Measurements from ENCODE around the gene ITGA1. TPM values are rescaled to one million over a fixed set of nuclear protein-coding genes. Genes with fewer than 3 reads are reported as not detected.

Gene ITGA1
- total RNA-seq, 1 donor from 2014 or later, result 84.4 TPM

DNA sequence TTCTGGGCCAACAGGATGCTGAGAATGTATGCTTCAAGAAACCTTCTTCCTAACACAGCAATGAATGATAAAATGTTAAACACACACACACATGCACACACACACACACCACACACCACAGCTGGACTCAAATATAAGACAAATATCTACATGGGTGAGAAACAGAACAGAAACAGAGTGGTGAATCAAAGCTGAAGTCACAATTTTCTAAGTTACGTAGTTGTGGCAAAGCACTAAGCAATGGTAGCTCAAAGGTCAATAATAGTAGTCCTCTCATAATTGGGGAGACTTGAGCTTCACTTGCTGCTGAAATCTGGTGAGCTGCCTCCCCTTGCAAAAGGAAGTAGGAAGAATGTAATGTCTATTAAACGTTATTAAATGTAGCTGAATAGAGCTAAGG is 33.7 kb upstream of the ITGA1 start:
- DNase-seq, result no peak
- no peak for ATAC-seq
- intact Hi-C loops (cut with DNase I), result no loop called here
- no peak overlapping the region for H3K27ac ChIP-seq
- H3K4me1 ChIP-seq, result no peaks in the 10 kb centered on the region
- TF ChIP-seq, protein P1, sequence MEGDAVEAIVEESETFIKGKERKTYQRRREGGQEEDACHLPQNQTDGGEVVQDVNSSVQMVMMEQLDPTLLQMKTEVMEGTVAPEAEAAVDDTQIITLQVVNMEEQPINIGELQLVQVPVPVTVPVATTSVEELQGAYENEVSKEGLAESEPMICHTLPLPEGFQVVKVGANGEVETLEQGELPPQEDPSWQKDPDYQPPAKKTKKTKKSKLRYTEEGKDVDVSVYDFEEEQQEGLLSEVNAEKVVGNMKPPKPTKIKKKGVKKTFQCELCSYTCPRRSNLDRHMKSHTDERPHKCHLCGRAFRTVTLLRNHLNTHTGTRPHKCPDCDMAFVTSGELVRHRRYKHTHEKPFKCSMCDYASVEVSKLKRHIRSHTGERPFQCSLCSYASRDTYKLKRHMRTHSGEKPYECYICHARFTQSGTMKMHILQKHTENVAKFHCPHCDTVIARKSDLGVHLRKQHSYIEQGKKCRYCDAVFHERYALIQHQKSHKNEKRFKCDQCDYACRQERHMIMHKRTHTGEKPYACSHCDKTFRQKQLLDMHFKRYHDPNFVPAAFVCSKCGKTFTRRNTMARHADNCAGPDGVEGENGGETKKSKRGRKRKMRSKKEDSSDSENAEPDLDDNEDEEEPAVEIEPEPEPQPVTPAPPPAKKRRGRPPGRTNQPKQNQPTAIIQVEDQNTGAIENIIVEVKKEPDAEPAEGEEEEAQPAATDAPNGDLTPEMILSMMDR (IDR thresholded peaks at IDR 0.05), result no peak
- H3K36me3 ChIP-seq, result no peaks in the 10 kb centered on the region
- no peaks in the 10 kb centered on the region for H3K9me3 ChIP-seq
- H3K27me3 ChIP-seq (ENCODE audit: low read depth), result no peaks in the 10 kb centered on the region
- no peak overlapping the region for H3K4me3 ChIP-seq

DNA sequence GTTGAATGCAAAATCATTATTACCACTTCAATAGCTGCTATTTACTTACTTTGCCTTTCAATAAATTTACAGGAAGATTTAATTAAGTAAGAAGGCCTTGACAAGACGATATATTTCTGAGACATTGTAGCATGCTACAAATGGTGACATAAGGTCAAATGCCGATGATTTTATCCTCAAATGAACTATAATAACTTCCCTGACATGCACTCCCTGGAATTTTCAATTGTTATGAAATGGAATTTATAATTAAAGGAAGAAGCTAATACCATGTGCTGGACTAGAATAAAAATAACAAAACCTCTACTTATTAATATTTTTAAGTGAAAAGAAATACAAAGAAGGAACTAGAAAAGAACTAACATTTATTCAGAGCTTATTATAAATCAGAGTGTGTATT is 30.2 kb upstream of the ITGA1 start:
- intact Hi-C loops (cut with DNase I), result no loop called here
- ATAC-seq, result no peak

DNA sequence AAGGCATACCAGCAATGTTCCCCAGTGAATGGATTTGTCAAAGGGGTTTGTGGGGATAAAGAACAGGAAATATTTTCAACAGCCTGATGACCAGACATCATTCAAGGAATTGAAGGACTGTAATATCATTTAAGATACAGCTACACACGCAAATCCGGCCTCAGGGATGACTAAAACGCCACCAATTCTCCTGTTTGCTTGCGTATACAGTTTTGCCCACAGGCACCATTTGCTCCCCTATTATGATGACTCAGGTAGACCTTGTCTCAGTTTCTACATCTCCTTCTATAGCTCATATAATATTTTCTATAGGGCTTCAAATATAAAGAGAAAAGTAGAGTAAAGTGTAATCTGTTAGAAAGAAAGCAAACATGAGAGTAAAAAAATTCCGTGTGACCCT is 29.7 kb upstream of the ITGA1 start:
- intact Hi-C loops (cut with DNase I), result no loop called here
- DNase-seq (no peak), ATAC-seq (no peak)
- no peaks in the 10 kb centered on the region for H3K9me3 ChIP-seq
- H3K27me3 ChIP-seq (ENCODE audit: low read depth), result no peaks in the 10 kb centered on the region
- H3K4me3 ChIP-seq, result no peak overlapping the region
- H3K4me1 ChIP-seq, result no peaks in the 10 kb centered on the region
- H3K27ac ChIP-seq, result no peak overlapping the region
- H3K36me3 ChIP-seq, result no peaks in the 10 kb centered on the region
- TF ChIP-seq, protein P1 (IDR thresholded peaks at IDR 0.05), result no peak

More for the DNA sequence above, 30.2 kb upstream of the ITGA1 start:
- no peaks in the 10 kb centered on the region for H3K36me3 ChIP-seq
- no peak overlapping the region for H3K4me3 ChIP-seq
- no peaks in the 10 kb centered on the region for H3K9me3 ChIP-seq
- DNase-seq, result no peak
- H3K27me3 ChIP-seq (ENCODE audit: low read depth), result no peaks in the 10 kb centered on the region
- TF ChIP-seq, protein P1 (IDR thresholded peaks at IDR 0.05), result no peak
- no peak overlapping the region for H3K27ac ChIP-seq
- H3K4me1 ChIP-seq, result no peaks in the 10 kb centered on the region

DNA sequence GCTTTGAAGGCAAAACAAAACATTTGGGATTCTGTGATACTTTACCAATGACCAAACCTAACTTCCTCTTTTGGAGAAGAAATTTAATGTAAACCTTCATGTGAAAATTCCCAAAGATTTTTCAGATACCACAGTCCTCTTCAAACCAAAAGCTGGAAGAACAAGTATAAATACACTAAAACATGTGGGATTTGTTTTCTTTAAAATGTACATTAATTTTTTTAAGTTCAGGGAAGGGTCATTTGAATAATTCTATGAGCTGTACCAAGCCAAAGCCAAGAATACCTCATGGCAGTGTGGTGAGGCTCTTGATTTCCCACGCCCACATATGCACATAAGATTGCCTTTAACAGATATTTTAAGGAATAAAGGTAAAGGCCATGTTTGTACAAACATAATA is 28.4 kb upstream of the ITGA1 start:
- no peak overlapping the region for H3K27ac ChIP-seq
- intact Hi-C loops (cut with DNase I), result no loop called here
- TF ChIP-seq, protein P1 (IDR thresholded peaks at IDR 0.05), result no peak
- no peaks in the 10 kb centered on the region for H3K9me3 ChIP-seq
- ATAC-seq (no peak), DNase-seq (no peak)
- no peaks in the 10 kb centered on the region for H3K36me3 ChIP-seq
- no peak overlapping the region for H3K4me3 ChIP-seq
- H3K4me1 ChIP-seq, result no peaks in the 10 kb centered on the region
- no peaks in the 10 kb centered on the region for H3K27me3 ChIP-seq (ENCODE audit: low read depth)

DNA sequence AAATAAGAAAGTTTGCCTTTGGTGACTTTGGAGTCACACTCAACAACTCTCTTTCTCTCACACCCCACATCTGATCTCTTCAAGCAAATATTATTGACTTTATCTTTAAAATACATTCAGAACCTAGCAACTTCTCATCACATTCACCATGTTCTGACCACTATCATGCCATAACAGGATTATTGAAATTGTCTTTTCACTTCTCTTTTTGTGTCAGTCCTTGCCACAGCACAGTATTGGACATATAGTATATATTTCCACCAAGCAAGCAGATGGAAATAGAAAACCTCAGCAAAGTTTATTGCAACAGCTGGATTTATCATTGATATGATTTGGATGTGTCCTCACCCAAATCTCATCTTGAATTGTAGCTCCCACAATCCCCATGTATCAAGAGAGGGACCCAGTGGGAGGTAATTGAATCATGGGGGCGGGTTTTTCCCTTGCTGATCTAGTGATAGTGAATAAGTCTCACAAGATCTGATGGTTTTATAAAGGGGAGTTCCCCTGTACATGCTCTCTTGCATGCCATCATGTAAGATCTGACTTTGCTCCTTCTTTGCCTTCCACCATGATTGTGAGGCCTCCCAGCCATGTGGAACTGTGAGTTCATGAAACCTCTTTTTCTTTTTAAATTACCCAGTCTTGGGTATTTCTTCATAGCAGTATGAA is 26.9 kb upstream of the ITGA1 start:
- DNase-seq (no peak), ATAC-seq (no peak)
- Histone ChIP-seq H3K4me1 (no peaks in the 10 kb centered on the region), H3K9me3 (no peaks in the 10 kb centered on the region), H3K4me3 (no peak overlapping the region), H3K27me3 (ENCODE audit: low read depth) (no peaks in the 10 kb centered on the region), H3K36me3 (no peaks in the 10 kb centered on the region), H3K27ac (no peak overlapping the region)
- intact Hi-C loops (cut with DNase I), result no loop called here
- TF ChIP-seq, protein P1 (IDR thresholded peaks at IDR 0.05), result no peak

All from lower lobe of right lung (tissue), 2 donors.